ENCODE measurements around the gene ADA.

Gene ADA

DNA sequence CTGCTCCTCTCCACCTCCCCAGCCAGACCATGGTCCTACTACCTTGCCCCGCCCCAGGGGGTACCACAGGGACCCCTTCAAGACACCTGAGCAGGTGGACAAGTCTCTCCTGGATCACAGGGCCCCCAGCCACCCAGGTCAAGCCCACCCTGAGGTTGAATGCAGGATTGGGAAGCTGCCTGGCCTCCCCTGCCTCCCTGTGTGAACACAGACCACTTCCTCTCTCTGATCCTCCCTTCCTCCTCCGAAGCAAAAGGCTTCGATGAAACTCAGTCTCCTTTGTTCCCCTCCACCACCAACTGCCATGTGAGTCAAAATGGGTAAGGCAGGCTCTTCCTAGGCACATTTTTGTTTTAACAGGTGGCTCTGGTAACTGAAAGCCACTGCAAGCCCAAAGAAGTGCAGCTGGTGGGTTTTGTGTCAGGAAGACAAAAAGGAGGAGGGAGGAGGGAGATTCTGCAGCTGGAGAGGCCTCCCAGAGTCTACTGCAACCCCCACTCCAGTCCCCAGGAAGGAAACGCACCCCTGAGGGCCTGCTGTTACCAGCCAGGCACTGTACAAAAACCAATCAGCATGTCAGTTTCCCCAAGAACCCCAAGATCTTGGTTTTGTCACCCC, 5.4 kb downstream of the ADA start:
- no peak for FAIRE-seq

DNA sequence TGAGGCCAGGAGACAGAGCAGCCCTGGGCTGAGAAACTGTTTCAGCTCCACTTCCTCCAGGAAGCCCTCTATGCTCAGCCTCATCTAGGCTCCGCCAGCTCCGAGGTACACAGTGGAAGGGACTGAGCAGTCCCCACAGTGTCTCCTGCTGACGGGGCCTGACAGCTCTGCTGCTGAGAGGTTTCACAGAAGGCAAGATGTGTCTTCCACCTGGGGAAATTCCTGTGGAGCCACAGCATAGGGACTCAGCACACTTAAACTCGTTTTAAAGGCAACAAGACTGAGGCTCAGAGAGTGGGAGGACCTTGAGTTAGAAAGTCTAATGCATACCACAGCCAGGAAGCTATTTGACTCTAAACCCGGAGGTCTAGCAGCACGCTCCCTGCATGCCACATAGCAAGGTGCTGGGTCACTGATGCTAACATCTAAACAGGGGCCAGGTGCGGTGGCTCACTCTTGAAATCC, 6.8 kb downstream of the ADA start:
- DNase-seq (ENCODE audit: low spot score) (no peak), FAIRE-seq (no peak)

More for the DNA sequence above, 5.4 kb downstream of the ADA start:
- no peak for DNase-seq (ENCODE audit: low spot score)

DNA sequence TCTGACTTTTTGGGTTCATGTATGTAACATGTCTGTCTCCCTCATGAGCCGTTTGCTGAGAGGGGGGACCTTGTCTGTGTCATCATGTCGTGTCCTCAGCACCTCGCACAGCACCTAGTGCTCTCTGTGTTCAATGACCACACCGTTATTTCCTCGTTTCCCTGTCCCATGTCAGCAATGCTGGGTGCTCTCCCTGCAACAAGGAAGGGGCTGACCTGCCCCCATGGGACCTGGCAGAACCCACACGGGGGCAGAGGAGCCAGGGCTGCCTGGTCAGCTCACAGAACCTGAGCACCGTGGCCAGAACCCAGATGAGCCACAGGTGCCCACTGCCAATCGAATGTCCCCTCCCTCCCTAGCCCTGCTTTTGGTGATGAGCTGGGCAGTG, 7.3 kb downstream of the ADA start:
- no peak for DNase-seq (ENCODE audit: low spot score)
- no peak for FAIRE-seq

DNA sequence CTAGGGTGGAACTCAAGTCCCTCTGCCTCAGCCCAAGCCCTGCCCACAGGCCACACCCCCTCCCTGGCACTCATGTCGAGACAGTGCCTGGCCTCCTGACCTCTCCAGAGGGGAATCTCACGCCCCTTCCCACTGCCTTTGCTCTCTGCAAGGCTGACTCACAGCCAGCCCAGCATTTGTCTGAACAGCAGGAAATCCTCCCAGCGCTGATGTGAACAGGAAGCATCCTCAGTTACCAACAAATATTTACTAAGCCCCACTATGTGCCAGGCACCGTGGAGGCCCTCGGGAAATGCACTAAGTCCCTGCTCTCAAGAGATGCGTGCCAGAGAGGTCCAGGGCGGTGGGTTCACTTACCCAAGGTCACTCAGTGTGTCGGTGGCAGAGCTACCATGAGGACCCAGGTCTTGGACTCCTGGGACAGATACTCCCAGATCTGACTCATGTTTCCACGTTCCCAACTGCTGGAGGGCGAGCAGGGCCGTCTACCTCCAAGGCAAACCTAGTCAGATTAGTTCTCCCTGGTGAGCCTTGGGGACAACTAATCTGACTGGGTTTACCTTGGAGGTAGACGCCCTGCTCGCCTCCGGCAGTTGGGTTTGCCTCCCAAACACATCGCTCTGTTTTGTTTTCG, 7.8 kb downstream of the ADA start:
- peak; percentile 94 for DNase-seq (ENCODE audit: low spot score)
- peak; percentile 61 for FAIRE-seq

DNA sequence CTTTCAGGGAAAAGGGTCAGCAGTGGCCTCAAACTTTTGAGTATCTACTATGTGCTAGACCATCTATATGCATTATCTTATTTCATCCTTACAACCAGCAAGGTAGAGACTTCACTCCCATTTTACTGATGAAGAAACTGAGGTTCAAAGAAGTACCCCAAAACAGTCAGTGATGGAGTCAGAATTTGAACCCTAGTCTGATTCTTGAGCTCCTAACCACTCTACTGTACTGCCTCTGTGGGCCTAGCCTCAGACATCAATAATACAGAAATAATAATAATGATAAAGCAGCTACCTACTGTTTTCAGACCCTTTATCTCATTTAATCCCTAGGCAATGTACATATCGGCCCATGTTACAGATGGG, 8.4 kb downstream of the ADA start:
- FAIRE-seq (no peak), DNase-seq (ENCODE audit: low spot score) (no peak)

DNA sequence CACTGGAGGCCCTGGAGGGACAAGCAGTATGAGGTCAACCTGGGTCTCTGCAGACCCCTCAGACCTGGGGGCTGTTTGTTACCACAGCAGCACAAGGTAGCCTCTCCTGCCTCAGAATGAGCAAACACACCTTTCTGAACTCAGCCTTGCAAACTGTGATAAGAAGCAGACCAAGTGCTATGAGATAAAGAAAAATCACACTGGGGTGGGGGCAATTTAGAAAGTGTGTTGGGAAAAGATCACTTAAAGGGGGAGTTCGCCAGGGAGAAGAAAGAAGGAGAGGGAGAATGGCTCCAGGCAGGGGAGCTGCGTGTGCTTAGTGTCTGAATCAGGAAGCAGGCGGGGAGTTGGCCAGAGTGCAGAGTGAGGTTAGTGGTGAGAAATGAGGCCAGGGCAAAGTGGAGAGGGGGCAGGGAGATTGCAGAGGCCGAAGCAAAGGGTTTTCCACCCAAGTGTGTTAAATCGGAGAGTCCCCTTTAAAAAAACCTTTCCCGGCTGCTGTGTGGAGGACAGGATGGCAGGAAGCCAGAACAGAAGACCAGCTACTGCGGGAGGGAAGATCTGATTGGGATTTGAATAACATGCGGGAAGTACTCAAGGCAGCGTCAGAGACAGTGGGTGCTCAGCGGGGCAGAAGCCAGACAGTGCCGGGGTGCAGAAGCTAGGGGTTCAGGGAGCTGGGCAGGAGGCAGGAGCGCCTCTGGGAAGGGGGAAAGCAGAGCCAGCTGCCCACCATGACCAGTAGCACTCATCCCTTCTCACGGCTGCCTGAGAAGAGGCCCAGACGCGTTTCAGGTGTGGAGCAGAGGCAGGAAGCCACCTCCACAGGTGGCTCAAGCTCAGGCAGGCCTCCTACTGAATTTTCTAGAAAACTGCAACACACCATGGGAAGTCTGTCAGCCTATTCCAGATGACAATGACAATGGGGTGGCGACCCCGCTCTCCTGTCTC, 9.0 kb downstream of the ADA start:
- DNase-seq (ENCODE audit: low spot score) (peak; percentile 92), FAIRE-seq (peak; percentile 85)

DNA sequence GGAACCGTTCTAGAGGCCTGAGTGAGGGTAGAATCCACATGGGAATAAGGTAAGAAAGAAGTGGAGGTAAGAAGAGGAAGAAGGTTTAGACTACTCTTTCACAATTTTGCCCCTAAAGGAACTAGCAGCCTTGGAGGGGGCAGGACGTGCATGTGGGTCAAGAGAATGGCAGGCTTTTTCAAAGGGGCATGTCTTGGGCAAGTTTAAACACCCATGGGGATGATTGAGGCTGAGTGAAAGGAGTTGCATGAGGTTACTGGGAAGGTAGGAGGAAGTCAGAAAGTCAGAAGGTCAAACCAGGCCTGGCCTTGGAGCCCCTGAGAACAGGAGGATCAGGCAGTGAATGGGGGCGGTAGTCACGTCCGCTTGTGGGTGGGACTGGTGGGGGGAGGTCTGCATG, 10.2 kb downstream of the ADA start:
- no peak for DNase-seq (ENCODE audit: low spot score)
- no peak for FAIRE-seq

DNA sequence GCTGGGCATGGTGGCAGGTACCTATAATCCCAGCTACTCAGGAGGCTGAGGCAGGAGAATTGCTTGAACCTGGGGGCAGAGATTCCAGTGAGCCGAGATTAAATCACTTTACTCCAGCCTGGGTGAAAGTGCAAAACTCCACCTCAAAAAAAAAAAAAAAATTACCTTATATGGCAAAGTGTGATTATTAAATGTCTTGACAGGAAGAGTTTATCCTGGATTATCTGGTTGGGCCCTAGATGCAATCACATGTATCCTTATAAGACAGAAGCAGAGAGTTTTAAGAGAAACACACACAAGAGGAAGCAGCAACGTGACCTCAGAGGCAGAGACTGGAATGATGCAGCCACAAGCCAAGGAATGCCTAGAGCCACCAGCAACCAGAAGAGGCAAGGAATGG, 11.0 kb downstream of the ADA start:
- FAIRE-seq, result no peak

DNA sequence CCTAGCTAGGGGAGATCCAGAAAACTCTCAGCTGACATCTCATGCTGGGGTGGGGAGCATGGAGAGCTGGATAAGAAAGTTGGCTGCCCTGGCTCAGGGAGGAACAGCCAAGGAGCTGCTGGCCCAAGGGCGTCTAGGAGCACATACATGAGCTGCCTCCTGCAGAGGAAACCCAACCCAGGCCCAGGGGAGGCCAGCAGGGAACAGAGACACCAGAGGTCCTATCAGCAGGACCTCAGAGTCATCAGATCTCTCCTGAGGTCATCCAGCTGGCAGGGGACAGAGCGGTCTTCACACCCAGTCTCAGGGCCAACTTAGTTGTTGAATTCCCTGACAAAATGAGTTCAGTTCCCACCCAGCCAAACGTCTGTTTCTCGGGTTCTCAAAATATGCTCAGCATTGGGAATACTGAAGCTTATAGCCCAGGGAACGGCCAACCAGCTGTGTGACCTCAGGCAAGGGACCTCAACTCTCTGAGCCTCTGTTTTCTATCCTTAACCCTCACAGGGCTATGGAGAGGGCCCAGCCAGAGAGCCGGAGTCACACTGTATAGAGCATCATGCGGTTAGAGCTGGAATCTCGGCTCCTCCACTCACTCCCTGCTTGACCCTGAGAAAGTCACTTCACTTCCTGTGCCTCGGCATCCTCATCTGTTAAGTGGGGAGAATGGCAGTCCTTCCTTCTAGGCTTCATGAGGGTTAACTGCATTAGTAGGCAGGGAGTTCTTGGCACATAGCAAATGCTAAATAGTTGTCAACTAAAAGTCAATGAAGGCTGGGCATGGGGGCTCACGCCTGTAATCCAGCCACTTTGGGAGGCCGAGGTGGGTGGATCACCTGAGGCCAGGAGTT, 13.8 kb downstream of the ADA start:
- DNase-seq (ENCODE audit: low spot score) (no peak), FAIRE-seq (no peak)

More for the DNA sequence above, 11.0 kb downstream of the ADA start:
- no peak for DNase-seq (ENCODE audit: low spot score)

DNA sequence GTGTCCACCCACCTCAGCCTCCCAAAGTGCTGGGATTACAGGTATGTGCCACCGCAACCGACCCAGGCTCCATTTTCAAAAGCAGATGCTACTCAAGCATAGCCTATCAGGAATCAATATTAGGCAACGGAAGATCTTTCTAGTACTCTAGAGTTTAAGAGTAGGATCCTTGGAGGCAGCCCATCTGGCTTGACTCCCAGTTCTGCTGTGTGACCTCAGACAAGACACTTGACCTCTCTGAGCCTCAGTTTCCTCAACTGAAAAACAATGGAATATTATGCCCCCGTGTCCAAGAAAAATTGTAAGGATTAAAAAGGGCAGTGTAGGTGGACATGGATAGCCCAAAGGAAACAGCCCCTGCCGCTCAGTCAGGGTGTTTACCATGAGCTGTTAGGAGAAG, 14.5 kb downstream of the ADA start:
- FAIRE-seq (no peak), DNase-seq (ENCODE audit: low spot score) (no peak)

DNA sequence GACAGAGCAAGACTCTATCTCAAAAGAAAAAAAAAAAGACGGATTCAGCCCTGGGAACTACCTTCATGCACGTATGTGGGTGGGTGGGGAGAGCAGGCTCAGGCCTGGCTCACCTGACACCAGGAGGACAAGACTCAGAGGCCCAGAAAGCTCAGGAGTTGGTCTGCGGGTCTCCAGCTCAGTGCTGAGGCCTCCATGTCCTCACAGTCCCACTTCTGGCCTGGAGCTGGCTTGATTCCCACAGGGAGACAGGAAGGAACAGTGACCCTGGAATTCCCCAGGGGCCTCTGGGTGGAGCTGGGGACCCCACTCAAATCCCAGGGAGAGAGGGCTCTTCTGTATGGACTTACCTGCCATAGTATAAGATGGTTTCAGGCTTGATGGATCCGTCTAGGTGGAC, 15.6 kb downstream of the ADA start:
- FAIRE-seq (no peak), DNase-seq (ENCODE audit: low spot score) (no peak)

DNA sequence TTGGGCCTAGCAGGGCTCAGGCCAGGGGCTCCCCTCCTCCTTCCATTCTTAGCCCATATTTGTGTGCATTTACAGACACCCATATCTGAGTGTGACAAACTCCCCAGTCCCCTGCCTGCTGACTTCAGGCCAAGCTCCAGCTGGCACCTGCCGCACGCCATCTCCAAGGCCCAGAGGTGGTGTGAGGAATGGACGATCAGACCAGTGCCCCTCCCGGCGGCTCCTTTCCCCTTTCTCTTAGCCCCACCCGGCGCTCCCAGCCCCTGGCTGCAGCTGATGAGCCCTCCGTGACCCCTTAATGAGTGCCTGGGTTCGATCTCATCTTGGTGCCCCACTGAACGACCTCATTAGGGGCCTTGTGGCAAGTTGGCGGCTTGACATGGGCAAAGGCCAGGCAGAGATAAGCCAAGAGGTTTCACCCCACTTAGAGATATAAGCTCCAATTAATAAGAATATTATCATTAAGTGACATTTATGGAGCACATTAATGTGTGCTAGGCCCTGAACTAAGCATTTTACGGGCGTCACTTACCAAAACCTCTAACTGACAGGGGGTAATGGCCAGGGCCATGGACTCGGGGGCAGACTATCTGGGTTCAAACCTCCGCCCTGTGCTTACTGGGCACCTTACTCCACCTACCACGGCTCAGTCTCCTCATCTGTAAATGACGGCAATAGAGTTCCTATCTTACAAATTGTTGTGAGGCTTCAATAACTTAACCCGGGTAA, 17.5 kb downstream of the ADA start:
- FAIRE-seq, result no peak
- DNase-seq (ENCODE audit: low spot score), result no peak

DNA sequence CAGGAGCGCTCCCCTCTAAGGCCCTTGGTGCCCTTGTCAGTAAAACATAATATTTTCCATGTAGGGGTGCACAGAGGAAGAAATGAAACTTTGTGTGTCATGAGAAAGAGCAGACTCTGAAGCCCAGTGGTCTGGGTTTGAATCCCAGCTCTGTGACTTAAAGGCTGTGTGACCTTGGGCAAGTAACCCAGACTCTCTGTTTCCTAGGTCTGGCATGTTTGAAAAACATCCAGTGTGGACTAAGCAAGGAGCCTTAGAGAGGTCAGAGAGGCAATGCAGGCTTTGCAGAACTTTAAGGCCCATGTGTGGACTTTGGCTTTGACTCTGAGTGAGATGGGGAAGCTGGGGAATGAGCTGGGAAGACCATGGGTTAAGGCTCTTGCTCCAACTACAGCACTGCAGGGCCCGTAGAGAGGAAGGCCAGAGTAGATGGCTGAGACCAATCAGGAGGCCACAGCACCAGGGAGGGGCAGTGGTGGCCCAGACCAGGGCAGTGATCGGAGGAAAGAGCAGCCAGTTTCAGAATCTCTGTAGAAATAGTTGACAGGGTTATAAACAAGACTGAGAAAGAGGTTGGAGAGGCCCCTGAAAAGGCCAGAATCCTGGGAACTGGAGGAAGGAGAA, 18.2 kb downstream of the ADA start:
- FAIRE-seq, result no peak
- no peak for DNase-seq (ENCODE audit: low spot score)

DNA sequence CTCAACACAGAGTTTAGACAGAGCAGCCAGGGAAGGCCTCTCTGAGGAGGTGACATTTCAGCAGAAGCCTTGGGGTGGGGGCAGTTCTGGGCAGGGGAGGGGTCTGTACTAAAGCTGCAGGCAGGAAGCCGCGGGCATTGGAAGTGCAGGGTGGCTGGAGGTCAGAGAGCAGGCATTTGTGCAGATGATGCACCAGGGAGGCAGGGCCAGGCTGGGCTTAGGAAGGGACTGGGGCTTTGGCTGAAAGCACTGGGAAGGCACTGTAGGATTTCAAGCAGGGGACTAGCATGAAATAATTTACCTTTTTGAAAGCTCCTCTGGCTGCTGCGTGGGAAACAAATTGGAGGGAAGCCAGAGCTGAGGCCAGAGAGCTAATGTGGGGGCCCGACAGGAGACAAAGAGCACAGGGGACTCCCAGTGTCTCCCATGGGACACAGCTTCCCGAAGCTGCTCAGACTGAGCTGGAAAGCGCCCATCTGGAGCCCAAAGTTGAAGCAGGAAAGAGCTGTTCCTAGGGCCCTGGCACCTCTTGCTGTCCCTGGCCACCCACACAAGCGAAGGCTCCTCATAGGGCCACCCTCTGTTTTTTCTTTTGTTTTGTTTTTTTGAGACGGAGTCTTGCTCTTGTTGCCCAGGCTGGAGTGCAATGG, 19.3 kb downstream of the ADA start:
- DNase-seq (ENCODE audit: low spot score) (no peak), FAIRE-seq (no peak)

DNA sequence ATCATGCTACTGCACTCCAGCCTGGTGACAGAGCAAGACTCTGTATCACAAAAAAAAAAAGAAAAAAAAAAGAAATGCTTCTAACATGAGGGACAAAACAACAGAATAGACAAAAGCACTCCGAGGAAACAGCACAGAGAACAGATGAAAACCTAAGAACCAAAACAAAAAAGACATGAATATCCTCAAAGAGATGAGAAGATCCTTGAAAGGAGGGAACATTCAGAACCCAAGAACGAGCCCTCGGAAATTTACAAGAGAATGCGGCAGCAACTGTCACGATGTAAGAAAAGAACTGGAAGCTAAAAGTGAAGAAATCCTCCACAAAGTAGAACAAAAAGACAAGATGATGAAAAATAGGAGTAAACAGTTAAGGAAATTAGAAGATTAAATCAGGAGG, 21.2 kb downstream of the ADA start:
- FAIRE-seq (no peak), DNase-seq (ENCODE audit: low spot score) (no peak)

DNA sequence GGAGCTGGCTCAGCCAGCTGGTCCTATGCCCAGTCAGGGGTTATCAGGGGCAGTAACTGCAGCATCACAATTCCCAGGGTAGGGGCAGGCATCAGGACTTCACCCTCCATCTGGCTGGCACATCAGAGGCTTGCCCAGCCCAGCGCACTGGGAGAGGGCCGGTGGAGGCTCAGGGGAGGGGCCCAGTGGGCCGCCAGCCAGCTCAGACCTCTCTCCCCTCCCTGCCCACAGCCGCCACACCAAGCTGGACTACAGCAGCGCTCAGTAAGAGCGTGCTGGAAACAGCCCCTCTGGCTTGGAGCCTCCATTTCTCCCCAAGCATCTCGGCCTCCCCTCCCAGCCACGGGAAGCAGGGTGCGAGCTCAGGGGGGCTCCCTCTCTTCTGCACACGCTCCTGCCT, 22.0 kb downstream of the ADA start:
- FAIRE-seq (no peak), DNase-seq (ENCODE audit: low spot score) (no peak)

DNA sequence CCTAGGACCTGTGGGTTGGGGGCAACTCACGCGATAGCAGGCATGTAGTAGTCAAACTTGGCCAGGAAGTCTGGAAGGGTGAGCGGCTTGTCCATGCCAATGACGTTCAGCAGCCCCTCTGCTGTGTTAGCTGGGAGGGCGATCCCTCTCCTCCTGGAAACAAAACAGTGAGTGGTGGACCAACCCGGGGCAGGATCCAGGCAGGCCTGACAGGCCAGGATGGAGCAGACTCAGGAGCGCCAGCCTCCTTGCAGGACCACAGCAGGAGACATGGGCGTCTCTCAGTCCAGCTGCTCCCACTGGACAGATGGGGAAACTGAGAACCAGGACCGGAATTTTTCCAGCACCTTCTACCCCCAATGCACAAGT, 22.5 kb downstream of the ADA start:
- FAIRE-seq (no peak), DNase-seq (ENCODE audit: low spot score) (no peak)

DNA sequence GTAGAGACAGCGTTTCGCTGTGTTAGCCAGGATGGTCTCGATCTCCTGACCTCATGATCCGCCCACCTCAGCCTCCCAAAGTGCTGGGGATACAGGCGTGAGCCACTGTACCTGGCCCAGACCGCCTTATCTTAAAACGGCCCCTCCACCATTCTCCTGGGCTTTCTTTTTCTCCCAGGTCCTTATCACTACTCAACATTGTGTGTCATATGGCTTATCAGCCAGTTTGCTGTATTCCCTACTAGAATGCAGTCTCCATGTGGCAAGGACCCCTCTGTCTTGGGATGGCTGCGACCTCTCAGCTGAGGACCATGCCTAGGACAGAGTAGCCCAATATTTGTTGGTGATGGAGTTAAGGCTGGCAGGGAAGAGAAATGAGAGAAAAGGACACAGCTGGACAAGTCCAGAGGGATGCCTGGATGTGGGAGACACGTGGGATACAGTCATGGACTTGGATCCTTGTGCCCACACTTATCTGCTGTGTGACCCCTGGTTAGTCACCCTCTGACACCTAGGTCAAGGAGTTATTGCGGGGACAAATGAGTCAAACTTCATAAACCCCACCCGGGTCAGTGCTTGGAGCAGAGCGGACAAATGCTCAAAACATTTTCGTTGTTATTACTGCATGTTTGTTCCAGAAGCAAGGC, 24.0 kb downstream of the ADA start:
- FAIRE-seq (no peak), DNase-seq (ENCODE audit: low spot score) (no peak)

DNA sequence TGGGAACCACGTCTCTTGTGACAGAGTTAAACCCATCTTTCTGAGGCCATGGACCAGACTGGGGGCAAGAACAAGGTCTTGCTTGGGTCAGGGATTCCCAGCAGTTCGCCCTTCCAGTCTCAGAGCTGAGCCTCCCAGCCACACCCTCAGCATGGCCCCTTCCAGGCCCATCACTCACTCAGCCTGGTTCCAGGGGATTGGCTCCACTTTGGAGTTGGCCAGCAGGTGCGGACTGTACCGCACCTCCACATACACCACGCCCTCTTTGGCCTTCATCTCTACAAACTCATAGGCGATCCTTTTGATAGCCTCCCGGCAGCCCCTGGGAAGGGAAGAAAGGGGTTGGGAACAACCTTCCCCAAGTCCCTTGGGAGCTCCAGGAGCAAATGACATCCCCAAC, 25.2 kb downstream of the ADA start:
- DNase-seq (ENCODE audit: low spot score) (no peak), FAIRE-seq (no peak)
